GM19397 (cell line): ENCODE data around the gene SSBP4.

Experiments used
- ATAC-seq: cut with Tn5 transposase; IDR thresholded peaks from one replicate; pipeline ENCODE4 v1.9.1; 2021; ENCODE audit warnings: mild to moderate bottlenecking, moderate library complexity; ENCODE audit not compliant: unreplicated experiment

The SSBP4 gene

DNA sequence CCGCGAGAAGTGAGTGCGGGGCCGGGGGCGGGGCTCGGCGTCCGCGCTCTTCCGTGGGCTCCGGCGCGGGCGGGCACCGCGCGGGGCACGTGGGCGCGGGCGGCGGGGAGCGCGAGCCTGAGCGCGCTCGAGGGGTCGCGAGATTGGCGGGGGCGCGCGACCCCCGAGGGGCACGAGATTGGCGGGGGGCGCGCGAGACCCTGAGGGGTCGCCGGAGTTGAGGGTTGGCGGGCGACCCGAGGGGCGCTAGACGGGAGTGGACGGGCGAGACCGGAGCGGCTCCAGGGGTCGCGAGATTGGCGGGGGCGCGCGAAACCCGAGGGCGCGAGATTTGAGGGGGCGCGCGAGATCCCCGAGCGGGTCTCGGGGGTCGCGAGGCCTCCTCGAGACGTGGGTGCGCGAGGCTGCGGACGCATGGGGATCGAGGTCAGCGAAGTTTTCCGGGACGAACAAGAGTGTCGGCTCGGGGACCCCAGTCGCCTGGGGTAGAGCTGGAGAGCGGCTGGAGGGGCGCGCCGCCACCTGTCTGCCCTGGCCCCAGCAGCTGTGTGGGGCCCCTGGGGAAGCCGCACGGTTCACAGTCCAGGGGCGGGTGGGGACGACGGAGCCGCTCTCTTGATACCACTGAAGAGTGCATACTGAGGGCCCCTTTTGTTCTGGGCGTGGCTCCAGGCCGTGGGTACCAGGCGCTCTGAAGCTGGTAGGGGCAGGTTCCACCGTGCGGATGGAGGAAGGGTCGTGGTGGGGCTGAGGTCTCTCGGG lies 682 bp downstream of the SSBP4 start:
- no peak for ATAC-seq

GRCh38 chr19:18420930-18421329 lies 1.7 kb downstream of the SSBP4 start:
- no peak for ATAC-seq

DNA sequence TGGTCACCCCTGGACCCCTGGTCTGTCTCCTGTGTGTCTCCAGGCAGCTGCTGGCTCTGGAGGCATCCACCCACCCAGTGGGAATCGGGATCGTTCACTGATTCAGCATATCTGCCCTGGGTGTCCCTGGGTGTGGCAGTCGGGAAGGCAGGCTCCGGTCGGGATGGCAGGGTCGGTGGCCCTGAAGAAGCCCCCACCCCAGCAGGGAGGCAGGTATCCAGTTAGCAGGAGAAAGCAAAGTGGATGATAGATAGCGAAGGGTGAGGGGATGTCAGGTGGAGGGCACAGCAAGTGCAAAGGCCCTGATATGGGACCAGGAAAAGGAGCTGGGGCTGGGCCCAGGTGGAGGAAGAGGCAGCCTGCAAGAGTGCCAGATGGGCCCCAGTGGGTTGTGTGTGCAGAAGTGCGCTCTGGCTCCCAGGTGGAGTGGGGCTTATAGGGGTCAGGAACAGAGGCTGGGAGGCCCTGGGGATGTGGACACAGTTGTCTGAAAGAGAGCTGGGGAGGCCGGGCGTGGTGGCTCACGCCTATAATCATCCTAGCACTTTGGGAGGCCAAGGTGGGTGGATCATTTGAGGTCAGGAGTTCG lies 2.3 kb downstream of the SSBP4 start:
- ATAC-seq, result no peak

GRCh38 chr19:18422530-18423191 lies 3.5 kb downstream of the SSBP4 start:
- ATAC-seq, result no peak

DNA sequence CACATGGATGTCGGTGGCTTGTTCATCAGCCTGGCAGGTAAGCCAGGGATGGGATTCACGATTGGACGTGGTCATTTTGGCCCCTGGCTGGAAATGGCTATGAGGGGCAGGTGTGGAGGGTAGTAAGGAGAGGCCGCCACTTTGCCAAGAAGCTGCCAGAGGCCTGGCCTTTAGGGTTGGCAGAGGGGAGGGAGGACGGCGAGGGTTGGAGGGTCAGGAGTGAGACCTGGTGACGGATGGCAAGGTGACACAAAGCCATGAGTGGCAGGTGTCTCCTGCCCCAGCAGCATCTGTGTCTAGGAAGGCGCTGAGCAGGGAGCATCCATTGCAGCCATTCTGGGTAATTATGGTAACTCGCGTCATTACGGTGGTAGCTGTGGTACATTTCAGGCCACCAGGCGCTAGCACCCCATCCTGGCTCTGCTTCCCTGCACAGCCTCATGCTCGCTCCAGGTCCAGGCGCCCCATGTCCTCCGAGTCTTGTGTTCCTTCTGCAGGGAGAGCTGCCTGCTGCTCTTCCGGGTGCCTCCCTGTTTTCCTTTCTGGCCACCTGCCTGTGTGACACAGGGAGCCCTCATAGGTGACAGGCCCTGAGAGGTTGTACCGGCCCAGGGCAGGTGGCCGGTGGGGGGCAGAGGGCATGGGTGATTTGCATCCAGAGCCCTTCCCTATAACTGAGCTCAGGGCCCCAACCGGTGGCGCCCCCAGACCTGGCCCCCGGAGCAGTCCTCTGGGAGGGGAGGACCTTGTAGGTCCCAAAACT lies 4.2 kb downstream of the SSBP4 start:
- ATAC-seq, result no peak

GRCh38 chr19:18424122-18424889 lies 5.1 kb downstream of the SSBP4 start:
- no peak for ATAC-seq

- no peak for ATAC-seq
Observed at GRCh38 chr19:18424890-18425514, 5.8 kb downstream of the SSBP4 start.

GRCh38 chr19:18425515-18426415 lies 6.6 kb downstream of the SSBP4 start:
- ATAC-seq, result no peak

DNA sequence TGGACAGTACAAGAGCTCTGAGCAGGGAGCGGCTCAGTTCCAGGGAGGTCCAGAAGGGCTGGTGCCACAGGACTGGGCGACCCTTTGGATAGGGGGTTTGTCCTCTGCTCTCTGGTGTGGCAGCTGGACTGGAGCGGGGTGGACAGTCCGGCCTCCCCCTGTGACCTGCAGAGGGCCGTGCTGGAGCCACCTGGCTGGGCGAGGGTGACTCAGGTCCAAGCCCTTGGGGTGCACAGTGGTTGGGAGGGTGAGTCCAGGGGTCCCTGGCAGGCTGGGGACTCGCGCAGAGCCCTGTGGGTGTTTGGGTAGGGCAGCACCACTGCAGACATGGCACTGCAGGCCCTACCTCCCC lies 7.2 kb downstream of the SSBP4 start:
- ATAC-seq, result no peak

- no peak for ATAC-seq
Observed at GRCh38 chr19:18427080-18427742, 8.0 kb downstream of the SSBP4 start.

GRCh38 chr19:18427743-18428113 lies 8.5 kb downstream of the SSBP4 start:
- no peak for ATAC-seq

GRCh38 chr19:18428173-18428786 lies 9.1 kb downstream of the SSBP4 start:
- no peak for ATAC-seq

DNA sequence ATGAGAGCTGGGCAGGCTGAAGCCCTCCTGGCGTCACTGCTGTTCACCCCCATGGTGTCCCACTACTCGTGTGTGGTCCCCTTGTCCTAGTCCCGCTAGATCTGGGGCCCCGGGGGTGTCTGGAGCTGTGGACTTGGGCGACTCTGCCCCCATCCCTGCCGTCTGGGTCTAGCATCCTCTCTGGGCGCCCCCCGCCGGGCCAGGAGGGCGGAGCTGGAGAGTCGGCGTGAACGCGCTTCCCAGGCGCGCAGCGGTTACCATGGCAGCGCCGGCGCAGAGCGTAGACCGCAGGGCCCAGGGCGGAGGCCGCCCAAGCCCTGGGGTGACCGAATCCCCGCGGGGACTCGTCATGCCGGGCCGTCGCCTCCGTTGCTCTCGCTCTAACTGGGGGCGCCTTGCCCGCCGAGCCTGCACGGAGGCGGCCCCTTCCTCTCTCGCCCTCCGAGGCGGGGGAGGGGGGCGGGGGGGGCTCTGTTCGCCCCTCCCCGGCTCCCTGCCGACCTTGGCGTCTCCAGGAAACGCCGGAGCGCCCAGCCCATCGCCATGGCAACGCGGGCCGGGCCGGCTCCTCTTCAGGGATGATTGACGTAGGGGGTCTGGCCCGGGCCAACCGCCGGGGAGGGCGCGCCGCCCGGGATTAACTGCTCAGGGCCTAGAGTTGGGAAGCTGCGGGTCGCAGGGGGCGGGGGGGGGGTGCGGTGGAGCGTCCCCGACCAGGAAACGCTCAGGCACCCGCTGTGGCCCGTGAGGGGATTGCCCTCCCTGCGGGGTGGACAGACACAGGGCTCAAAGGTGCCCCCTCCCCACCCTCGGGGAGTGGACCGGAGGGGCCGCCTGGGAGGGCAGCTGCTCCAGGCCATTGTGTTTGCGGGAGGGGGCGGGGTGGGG lies 9.8 kb downstream of the SSBP4 start:
- ATAC-seq, result peak; percentile 65

DNA sequence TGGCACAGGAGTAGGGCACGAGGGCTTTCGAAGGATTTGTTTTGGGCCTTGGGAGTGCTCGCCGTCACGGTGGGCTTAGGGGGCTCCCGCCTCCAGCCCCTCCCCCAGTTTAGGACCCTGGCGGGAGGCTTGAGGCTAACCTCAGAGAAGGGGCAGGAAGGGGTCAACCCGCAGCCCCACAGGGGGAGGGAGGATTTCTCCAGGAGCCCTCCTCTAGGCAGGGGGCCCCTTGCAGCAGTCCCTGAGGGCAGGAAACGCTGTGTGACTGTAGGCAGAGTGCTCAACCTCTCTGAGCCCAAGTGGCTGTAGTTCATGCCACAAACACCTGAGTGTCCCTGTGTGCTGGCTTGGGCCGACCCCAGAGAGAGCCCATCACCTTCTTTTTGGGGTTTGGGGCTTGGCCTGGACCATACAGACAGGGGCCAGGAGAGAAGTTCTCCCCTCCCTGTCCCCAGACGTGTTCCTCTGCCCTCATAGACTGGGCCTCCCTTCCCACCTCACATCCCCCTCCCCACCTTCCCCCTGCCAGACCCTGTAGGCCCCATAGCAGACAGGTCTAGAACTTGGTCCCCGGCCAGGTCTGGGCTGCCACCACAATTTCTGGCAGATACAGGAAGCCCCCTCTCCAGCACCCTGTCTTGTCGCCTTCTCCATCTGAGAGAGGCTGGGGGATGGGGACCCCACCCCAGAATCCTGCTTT lies 10.7 kb downstream of the SSBP4 start:
- ATAC-seq, result no peak

DNA sequence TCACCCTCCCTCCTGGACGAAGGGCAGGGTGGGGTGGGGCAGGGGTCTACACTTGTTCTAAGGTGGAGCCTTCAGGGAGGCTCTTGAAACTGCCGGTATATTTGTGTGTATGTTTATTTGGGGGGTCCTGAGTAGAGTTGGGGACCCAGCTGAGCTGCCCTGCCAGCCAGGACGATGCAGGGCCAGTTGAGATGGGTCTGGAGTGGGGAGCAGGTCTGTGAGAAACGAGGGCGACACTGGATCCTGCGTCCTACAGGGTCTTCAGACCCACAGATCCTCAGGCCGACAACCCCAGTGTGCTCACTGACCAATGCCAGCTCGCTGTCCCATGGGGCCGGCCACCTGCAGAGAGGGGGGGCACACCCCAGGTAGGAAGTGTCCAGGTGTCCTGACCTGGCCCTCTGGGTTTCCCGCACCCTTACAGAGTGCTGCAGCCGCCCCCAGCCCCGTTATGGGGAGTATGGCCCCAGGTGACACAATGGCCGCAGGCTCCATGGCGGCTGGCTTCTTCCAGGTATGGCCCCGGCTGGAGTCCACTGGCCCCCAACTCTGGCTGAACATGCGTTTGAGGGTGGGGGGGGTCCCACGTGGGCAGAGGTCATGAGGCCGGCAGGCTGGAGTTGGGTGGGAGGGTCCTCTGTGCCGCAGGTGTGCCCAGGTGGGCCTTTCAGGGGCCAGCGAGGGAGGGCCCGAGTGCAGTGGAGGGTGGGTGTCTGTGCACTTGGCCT lies 11.4 kb downstream of the SSBP4 start:
- ATAC-seq, result no peak
